ENCODE measurements around the gene SCGN. TPM values are rescaled to one million over a fixed set of nuclear protein-coding genes. Genes with fewer than 3 reads are reported as not detected.

SCGN gene
- total RNA-seq, 6 donors from 2014 or later, result 0.24 TPM; not detected in 5

- Histone ChIP-seq H3K9me3 (no peaks in the 10 kb centered on the region), H3K4me1 (no peaks in the 10 kb centered on the region), H3K27ac (no peak overlapping the region), H3K27me3 (no peaks in the 10 kb centered on the region), H3K36me3 (peaks cover 0 to 25% (median 7%) of the 10 kb centered on the region in 4 donors), H3K4me3 (no peak overlapping the region)
- TF ChIP-seq POLR2A (IDR thresholded peaks at IDR 0.05) (no peak), POLR2AphosphoS5 (IDR thresholded peaks at IDR 0.05) (no peak), CTCF (IDR thresholded peaks at IDR 0.05) (no peak), EP300 (IDR thresholded peaks at IDR 0.05) (no peak)
- DNase-seq (no peak), ATAC-seq (ENCODE audit: low FRiP score in 2 of 2) (no peak)
- WGBS, 2 donors, result 72 to 83% methylated on average over 5 of the region's 5 CpGs
Observed at GRCh38 chr6:25608558-25609174, 43.3 kb upstream of the SCGN start.

DNA sequence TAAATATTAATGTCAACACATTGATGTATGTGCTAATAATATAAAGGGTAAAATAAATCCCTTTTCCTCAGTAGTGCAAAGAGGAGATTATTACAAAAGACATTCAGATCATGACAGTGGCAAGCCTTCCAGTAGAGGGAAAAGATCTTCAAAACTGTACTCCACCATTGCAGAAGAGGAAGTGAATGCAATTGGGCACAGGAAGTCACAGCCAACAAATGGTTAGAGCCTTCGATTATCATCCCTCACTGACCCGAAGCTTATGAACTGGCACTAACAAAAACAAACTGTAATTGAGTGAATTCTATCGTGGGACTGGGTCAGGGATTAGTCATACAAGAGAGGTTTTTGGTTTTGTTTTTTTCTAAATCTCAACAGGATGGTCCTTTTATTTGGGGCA is 39.3 kb upstream of the SCGN start:
- Histone ChIP-seq H3K9me3 (no peaks in the 10 kb centered on the region), H3K4me1 (no peaks in the 10 kb centered on the region), H3K36me3 (peaks cover 0 to 24% (median 3%) of the 10 kb centered on the region in 4 donors), H3K27me3 (no peaks in the 10 kb centered on the region), H3K27ac (no peak overlapping the region), H3K4me3 (no peak overlapping the region)
- DNase-seq, result no peak
- ATAC-seq (ENCODE audit: low FRiP score in 2 of 2), result no peak
- 30 to 33% methylated on average over 3 of the region's 3 CpGs for WGBS, 2 donors
- TF ChIP-seq CTCF (IDR thresholded peaks at IDR 0.05), result no peak
- TF ChIP-seq POLR2A (IDR thresholded peaks at IDR 0.05), result no peak
- no peak for TF ChIP-seq POLR2AphosphoS5 (IDR thresholded peaks at IDR 0.05)
- TF ChIP-seq EP300 (IDR thresholded peaks at IDR 0.05), result no peak

DNA sequence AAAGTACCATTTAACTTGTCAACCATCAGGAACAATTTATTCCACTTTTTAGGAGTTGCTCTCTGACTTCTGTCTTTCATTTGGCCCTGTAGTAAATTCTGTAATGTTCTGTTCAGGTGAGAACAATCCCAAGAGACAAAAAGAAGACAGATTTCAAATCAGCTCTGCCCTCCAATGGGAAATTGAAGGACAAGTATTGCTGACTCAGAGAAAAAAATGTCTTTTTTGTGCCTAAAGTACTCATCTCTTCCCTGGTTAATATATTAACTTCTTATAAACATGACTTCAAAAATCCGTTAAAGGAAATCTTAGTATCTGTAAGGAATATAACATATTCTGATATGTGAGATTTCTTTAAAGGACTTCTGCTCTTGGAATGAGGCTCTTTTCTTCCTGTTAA is 38.6 kb upstream of the SCGN start:
- no peak overlapping the region for H3K27ac ChIP-seq
- WGBS, 2 donors, result 82 to 85% methylated on average over 1 of the region's 1 CpG
- H3K27me3 ChIP-seq, result no peaks in the 10 kb centered on the region
- no peaks in the 10 kb centered on the region for H3K9me3 ChIP-seq
- H3K4me3 ChIP-seq, result no peak overlapping the region
- peaks cover 0 to 24% (median 3%) of the 10 kb centered on the region in 4 donors for H3K36me3 ChIP-seq
- TF ChIP-seq POLR2A (IDR thresholded peaks at IDR 0.05) (no peak), EP300 (IDR thresholded peaks at IDR 0.05) (no peak), CTCF (IDR thresholded peaks at IDR 0.05) (no peak), POLR2AphosphoS5 (IDR thresholded peaks at IDR 0.05) (no peak)
- no peak for ATAC-seq (ENCODE audit: low FRiP score in 2 of 2)
- no peak for DNase-seq
- H3K4me1 ChIP-seq, result no peaks in the 10 kb centered on the region

DNA sequence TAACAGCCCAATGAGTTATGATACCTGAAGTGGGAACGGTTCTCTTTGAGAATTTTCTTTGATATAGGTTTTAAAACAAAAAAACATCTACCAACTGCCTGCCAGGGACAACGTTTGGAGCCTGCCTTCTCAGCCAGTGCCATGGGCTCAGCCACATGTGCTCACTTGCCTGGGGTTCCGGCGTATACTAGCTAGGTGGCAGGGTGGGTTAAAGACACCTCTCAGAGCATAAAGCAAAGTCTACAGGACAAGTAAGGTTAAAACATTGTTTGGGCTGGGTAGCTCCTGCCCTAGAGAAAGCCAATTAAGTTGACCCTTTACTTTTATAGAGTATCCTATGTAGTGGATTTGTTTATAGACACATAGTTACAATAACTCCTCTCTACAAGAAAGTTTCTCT is 38.0 kb upstream of the SCGN start:
- 77 to 85% methylated on average over 4 of the region's 4 CpGs for WGBS, 2 donors
- H3K27me3 ChIP-seq, result no peaks in the 10 kb centered on the region
- no peaks in the 10 kb centered on the region for H3K4me1 ChIP-seq
- H3K9me3 ChIP-seq, result no peaks in the 10 kb centered on the region
- DNase-seq, result no peak
- no peak overlapping the region for H3K4me3 ChIP-seq
- peaks cover 0 to 24% (median 3%) of the 10 kb centered on the region in 4 donors for H3K36me3 ChIP-seq
- TF ChIP-seq CTCF (IDR thresholded peaks at IDR 0.05) (no peak), EP300 (IDR thresholded peaks at IDR 0.05) (no peak), POLR2A (IDR thresholded peaks at IDR 0.05) (no peak), POLR2AphosphoS5 (IDR thresholded peaks at IDR 0.05) (no peak)
- H3K27ac ChIP-seq, result no peak overlapping the region
- no peak for ATAC-seq (ENCODE audit: low FRiP score in 2 of 2)

DNA sequence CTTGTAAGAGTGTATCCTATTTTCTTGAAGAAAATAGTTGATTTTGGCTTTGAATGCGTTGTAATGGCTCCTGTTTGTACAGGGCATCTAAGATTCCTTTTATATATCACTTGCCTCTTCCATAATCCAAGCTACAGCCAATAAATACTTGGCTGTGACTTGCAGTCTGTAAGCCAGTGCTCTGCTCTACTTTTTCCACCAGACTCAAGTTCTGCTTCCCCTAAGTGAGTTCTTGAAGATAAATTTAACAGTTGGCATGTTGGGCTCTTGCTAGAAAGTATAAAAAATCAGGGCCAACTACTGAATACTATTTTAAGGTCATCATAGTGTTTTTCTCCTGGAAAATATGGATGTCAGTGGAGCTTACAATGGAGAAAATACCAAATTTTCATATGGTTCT is 36.5 kb upstream of the SCGN start:
- Histone ChIP-seq H3K9me3 (no peaks in the 10 kb centered on the region), H3K27ac (no peak overlapping the region), H3K4me1 (no peaks in the 10 kb centered on the region), H3K36me3 (peaks cover 0 to 17% (median 0%) of the 10 kb centered on the region in 4 donors), H3K27me3 (no peaks in the 10 kb centered on the region), H3K4me3 (no peak overlapping the region)
- WGBS, 2 donors, result 88 to 93% methylated on average over 1 of the region's 1 CpG
- DNase-seq (no peak), ATAC-seq (ENCODE audit: low FRiP score in 2 of 2) (no peak)
- TF ChIP-seq EP300 (IDR thresholded peaks at IDR 0.05) (no peak), POLR2A (IDR thresholded peaks at IDR 0.05) (no peak), CTCF (IDR thresholded peaks at IDR 0.05) (no peak), POLR2AphosphoS5 (IDR thresholded peaks at IDR 0.05) (no peak)

Measured in upper lobe of left lung (tissue), 6 donors.